Thyroid gland (tissue), 4 donors: ENCODE data around the gene PLA2G10.
"Not testable (repeated sequence)": the region's sequence is repeated elsewhere in the genome, so short reads cannot be mapped to it uniquely, and the experiment has no call there.

Experiments used
- POLR2A ChIP-seq, 2 donors: fragments of 450-650 bp; IDR thresholded peaks; one replicate each; pipeline ENCODE4 v1.6.1; 2017; ENCODE audit warnings: antibody characterized with exemption in 2 of 2, mild to moderate bottlenecking in 2 of 2, moderate library complexity in 1 of 2
- TF ChIP-seq, protein P1 (sequence below), 6 experiments: fragments of 200-600 bp in 3 of 6; fragments of 450-650 bp in 3 of 6; sonication (generic) in 3 of 6; IDR thresholded peaks; one replicate each; pipeline ENCODE4 v1.5.1; 2016 to 2019; ENCODE audit warnings: antibody characterized with exemption in 6 of 6, mild to moderate bottlenecking in 2 of 6, inconsistent platforms in 1 of 6, moderate library complexity in 1 of 6

DNA sequence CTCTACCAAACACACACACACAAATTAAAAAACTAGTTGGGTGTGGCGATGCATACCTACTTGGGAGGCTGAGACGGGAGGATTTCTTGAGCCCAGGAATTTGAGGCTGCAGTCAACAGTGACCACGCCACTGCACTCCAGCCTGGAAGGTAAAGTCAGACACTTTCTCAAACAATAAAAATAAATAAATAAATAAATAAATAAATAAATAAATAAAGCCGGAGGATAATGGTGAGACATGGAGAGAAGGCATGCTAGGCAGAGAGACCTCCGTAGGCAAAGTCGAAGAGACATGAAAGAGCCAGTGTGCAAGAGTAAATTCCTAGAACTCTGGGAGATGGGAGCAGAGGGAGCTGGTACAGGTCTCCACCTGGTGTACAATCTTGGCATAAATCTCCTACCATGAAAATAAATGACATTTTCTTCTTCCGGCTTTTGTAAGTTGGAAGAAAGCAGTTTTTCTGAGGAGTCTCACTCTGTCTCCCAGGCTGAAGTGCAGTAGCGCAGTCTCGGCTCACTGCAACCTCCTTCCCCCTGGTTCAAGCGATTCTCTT is 46.8 kb upstream of the PLA2G10 start:
- TF ChIP-seq, protein P1, sequence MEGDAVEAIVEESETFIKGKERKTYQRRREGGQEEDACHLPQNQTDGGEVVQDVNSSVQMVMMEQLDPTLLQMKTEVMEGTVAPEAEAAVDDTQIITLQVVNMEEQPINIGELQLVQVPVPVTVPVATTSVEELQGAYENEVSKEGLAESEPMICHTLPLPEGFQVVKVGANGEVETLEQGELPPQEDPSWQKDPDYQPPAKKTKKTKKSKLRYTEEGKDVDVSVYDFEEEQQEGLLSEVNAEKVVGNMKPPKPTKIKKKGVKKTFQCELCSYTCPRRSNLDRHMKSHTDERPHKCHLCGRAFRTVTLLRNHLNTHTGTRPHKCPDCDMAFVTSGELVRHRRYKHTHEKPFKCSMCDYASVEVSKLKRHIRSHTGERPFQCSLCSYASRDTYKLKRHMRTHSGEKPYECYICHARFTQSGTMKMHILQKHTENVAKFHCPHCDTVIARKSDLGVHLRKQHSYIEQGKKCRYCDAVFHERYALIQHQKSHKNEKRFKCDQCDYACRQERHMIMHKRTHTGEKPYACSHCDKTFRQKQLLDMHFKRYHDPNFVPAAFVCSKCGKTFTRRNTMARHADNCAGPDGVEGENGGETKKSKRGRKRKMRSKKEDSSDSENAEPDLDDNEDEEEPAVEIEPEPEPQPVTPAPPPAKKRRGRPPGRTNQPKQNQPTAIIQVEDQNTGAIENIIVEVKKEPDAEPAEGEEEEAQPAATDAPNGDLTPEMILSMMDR (IDR thresholded peaks at IDR 0.05) = not testable (repeated sequence)
- TF ChIP-seq POLR2A (IDR thresholded peaks at IDR 0.05) = not testable (repeated sequence)
